ENCODE measurements around the gene ZNF683.

- TF ChIP-seq CTCF (IDR thresholded peaks at IDR 0.05) (no peak), POLR2A (IDR thresholded peaks at IDR 0.05) (no peak)
These were observed 35.4 kb downstream of the ZNF683 start for GRCh38 chr1:26337206-26337535.

Data from body of pancreas (tissue), 4 donors.